GM03348 (cell line): Measurements from ENCODE around the gene NUDC.
"Not testable (repeated sequence)": the region's sequence is repeated elsewhere in the genome, so short reads cannot be mapped to it uniquely, and the experiment has no call there.

ENCODE experiments used
- DNase-seq: peaks from one replicate; pipeline ENCODE4 v3.0.0; 2012; ENCODE audit warnings: low spot score

Gene NUDC

DNA sequence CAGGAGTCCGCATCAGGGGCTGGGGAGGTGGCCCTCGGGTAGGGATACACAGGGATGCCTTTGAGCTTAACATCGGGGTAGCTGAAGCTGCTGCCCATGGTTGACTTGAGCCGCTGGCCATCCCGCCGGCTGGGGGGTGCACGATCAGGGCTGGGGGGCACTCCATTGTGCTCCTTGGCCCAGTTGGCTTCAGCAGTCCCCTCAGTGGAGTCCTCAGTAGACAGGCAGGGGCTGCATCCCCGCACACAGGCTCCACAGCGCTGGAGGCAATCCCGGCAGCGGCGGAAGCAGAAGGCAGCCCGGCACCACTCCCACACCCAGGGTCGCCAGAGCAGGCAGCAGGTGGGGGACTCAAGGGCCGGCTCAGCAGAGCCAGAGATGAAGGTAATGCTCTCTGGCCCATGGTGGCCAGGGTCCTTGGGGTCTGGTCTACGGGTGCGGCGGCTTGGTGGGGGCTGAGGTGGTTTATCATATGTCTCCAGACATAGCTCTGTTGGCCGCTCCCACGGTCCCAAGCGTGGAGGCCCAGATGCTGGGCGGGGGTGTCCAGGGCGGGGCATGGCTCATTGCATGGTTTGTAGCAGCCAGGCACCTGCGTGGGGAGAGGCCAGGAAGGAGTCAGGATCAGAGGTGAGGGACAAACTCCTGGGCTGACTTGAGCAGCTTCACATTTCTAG lies 30.4 kb downstream of the NUDC start:
- no peak for DNase-seq

DNA sequence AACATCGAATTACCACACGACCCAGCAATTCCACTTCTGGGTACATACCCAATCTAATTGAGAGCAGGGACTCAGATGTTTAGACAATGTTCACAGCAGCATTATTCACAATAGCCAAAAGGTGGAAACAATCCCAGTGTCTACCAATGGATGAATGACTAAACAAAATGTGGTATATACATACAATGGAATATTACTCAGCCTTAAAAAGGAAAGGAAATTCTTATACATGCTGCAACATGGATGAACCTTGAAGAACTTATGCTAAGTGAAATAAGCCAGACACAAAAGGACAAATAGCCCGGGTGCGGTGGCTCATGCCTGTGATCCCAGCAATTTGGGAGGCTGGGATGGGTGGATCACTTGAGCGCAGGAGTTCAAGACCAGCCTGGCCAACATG lies 31.8 kb downstream of the NUDC start:
- DNase-seq, result no peak

DNA sequence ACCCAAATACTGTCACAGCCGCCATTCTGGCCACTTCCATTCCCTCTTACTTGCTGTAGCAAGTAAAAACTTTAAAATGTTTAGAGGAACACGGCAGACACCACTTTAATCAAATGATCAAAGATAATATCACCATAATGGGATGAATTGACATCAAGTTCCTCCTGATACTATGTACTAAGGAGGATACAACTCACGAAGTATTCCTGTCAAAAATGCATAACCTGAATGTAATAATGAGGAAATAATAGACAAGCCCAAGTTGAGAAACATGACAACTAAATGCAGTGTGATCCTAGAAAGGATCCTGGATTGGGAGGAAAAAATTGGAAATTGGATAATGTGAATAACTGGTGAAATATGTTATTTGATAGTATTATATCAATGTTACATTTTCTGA lies 34.8 kb downstream of the NUDC start:
- DNase-seq, result no peak

DNA sequence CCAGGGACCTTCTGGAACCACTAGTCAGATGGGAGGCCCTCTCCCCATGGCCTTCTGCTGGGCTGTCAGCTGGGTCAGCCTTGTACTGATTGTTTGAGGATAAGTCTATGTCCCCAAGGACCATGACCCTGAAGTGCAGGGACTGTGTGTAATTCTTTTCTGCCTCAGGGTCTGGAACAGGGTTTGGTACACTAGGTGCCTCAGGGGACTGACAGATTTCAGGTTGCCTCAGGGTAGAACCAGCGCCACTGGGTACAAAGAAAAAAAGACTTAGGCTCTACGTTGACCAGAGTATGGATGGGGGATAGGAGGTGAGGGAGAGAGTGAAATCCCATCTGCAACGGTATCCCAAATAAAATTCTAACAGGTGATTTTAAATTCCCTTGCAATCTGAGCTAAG lies 35.8 kb downstream of the NUDC start:
- no peak for DNase-seq

DNA sequence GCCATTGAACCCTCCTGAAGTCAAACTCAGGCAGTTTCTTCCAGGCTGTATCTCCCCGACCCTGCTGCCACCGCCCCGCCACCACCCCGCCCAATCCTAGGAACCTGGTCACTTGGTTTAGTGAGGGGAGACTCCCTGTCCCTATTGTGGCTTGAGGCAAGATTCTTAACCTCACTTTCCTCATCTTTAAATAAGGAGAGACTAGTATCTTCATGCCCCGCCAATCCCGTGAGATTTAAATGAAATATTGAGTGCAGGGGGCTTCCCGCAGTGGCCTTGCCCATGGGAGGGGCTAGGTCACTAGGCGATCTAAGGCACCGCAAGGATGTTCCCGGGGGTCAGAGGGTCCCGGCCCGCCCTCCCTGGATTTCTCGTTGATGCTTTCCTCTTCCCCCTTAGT lies 37.7 kb downstream of the NUDC start:
- no peak for DNase-seq

DNA sequence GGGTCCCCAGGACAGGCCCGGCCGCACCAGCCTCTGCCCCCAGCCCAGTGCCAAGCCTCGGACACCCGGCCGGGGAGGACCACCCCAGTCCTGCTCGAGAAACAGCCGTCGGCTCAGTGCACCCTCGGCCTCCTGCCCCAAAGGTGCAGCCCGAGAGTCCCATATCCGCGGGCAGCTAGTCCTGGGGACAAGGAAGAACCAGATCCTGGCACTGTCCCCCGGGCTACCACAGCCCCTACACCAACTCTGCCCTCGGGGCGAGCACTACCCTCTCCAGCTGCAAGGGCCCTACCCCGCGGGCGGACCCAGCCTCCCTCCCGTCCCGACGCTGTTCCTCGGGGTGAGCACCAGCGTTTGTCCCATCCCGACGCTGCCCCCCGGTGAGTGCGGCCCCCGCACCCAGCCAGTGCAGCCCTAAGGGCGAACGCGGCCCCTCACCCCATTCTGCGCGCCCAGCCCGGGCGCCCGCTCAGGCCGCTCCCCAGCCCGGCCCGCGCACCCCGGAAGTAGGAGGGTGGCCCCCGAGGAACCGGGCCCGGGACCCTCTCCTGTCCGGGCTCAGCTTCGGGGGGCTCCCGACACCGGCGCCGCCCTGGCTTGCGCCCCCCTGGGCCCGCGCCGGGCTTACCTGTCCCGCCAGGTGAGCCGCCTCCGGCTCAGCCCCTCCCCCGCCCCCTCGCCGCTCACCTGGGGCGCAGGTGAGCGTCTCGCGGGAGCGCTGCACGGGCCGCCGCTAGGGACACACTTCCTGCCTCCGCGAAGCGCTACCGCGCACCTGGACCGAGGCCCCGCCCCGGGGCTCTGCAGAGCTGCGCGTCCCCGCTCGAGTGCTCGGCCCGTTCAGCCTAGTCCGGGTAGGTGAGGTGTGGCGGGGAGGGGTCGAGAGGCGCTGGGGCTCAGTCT lies 38.4 kb downstream of the NUDC start, which contains the start of gene KDF1:
KDF1 (minus strand) TSS at position 747 of the 903 bp plus-strand sequence. CDS start 8,088 bp downstream, outside the sequence.
- no peak for DNase-seq

DNA sequence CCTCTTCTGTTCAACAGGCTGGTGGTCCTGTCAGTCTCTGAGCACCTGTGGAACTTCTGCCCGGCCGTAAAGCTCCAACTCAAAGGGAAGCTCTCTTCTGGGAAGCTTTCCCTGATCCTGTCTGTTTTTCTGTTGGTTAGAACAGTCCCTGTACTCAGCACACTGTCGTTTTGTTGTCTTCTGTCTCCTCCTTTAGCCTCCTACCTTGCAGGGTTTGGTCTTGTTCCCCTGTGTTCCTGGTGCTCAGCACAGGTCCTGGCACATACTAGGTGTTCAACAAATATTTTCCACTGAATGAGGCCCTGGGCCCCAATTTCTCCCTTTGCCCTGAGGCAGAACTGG lies 39.1 kb downstream of the NUDC start:
- no peak for DNase-seq

DNA sequence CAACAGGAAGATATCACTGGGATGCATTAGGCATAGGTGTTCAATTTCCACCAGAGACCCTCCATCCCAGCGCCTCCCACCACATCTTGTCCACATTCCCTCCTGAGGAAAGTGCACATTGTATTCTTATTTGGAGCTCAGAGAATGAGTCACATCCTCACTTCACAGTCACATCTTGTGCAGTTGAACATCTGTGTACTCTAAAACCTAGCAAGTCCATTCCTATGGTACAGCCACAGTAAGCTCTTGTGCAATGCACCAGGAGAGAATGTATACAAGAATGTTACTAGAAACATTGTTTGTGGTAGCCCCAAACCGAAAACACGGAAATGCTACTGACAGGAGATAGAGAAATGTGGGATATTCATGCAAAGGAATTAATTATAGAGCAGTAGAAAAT lies 40.3 kb downstream of the NUDC start:
- peak; percentile 84 for DNase-seq

DNA sequence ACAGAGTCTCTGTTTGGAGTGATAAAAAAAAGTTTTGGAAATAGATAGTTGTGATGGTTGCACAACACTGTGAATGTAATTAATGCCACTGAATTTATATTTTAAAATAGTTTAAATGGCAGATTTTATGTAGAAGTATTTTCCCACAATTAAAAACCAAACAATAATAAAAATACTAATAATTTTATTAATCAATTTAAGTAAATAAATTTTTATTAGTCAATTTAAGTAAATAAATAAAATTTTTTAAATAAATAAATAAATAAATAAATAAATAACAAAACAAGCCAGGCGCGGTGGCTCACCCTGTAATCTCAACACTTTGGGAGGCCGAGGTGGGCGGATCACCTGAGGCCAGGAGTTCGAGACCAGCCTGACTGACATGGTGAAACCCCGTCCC lies 43.7 kb downstream of the NUDC start:
- no peak for DNase-seq

DNA sequence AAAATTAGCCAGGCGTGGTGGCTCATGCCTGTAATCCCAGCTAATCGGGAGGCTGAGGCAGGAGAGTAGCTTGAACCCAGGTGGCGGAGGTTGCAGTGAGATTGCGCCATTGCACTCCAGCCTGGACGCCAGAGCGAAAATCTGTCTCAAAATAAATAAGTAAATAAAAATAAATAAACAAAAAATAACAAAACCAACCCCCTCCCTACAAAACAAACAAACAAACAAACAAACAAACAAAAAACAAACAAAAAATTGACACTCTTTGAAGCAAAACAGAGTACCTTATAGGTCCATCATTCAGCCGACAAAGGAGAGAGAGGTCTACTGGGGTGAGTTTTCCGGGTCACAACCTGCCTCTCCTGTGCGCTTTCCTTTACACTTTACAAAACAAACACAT lies 44.1 kb downstream of the NUDC start:
- no peak for DNase-seq

DNA sequence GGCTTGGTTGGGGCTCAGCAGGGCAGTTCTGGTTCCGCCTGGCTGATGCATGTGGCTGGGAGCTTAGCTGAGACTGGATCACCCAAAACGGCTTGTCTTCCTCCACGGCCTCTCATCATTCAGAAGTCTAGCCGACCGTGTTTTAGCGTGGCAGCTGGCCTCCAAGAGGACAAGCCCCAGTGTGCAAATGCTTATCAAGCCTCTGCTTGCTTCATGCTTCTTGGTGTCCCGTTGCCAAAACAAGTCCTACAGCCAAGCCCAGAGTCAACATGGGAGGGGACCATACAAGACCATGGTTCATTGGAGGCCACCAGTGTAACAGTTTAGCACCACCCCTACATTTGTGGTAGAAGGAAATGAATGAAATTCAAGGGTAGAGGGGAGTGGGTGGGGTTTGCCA lies 49.3 kb downstream of the NUDC start:
- no peak for DNase-seq

DNA sequence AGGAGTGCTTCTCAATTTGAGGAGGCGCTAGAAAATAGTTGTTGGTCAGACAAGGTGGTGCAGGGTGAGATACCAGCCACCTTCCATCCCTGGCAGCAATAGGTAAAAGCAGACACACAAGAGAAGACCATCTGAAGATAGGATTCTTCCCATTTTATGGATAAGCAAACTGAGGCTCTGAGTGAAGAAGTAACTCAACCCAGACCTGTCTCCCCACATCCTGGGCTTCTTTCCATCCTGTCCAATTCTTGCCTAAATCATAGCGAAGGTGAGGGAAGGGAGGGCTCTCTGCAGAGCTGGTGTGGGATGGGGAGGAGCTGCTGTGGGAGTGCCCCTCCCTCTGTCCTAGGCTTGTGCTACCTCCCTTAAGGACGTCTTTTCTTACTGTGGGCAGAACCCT lies 50.0 kb downstream of the NUDC start:
- DNase-seq, result no peak

DNA sequence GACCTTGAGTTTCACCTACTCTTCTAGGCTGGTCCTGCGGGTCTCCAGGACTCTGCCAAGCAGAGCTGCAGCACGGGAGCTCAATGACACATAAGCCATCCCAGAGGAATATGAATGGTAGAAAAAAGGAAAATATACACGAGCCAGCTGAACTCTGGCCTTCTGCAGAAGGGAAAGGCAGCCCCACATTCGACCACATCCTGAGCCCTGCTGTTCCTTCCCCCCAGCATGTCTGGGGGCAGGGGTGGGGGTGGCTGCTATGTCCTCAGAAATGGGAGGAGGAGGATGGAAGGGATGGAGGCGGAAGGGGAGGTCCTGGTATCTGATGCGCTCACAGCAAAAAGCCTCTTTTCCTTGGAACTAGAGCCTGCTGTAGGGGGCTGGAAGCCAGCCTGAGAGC lies 50.8 kb downstream of the NUDC start:
- no peak for DNase-seq

DNA sequence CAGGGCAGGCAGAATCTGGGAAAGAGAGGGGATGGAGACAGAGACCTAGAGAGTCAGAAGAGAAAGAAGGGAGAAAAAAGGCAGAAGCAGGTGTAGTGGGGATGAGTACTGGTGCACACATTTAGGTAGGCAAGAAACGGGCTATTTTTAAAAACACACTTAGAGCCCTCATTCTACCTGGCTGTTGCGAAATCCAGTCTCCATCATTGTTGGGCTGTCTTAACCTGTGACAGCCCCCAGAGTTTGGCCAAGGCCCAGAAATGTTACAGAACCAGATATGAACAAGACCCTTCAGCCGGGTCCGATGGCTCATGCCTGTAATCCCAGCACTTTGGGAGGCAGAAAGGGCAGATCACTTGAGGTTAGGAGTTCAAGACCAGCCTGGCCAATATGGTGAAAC lies 51.3 kb downstream of the NUDC start:
- no peak for DNase-seq

DNA sequence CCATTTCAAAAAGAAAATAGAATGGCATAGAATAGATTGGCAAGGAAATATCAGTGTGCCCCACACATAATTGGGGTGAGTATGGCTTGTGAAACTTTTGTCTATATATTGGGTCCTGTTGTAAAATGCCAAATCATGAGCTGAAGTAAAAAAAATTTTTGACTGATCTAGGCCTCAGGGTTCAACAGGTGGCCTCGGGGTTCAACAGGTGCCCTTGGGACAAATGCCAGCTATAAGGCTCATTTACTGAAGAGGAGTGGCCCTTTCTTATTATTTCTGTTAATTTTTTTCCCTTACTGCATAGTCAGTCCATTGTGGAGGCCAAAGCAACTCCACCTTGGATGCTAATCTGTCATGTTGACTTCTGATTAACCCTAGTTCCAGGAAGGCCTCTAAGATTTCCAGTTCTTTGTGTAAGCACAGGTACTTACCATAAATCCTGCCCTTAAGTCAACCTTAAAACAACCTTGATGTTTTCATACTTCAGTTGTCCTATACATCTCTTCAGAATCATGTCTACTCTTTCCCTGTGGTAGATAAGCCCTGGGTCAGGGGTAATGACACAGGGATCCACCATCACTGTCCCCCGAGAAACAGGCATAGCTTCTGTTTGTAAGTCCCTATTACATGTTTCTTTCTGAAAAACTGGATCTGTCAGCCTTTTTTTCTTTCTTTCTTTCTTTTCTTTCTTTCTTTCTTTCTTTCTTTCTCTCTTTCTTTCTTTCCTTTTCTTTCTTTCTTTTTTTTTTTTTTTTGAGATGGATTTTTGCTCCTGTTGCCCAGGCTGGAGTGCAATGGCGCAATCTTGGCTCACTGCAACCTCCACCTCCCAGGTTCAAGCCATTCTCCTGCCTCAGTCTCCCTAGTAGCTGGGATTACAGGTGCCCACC lies 55.3 kb downstream of the NUDC start:
- DNase-seq, result no peak

DNA sequence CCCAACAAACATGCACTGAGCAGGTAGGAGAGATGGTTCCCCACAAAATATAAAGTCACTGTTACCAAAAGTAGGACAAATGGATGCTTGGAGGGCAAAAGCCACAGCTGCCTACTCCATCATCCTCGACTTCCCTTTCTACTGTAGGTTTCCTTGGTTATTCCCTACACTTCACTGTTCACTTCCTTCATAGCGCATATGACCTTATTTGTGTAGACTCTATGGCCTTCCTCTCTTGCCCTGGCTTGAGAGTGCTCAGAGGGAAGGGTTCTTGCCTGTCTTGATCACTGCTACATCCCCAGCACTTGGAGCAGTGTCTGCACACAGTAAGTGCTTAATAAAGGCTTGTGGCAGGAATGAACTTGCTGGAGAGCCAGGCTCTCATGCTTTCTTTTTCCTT lies 57.4 kb downstream of the NUDC start:
- DNase-seq, result no peak

DNA sequence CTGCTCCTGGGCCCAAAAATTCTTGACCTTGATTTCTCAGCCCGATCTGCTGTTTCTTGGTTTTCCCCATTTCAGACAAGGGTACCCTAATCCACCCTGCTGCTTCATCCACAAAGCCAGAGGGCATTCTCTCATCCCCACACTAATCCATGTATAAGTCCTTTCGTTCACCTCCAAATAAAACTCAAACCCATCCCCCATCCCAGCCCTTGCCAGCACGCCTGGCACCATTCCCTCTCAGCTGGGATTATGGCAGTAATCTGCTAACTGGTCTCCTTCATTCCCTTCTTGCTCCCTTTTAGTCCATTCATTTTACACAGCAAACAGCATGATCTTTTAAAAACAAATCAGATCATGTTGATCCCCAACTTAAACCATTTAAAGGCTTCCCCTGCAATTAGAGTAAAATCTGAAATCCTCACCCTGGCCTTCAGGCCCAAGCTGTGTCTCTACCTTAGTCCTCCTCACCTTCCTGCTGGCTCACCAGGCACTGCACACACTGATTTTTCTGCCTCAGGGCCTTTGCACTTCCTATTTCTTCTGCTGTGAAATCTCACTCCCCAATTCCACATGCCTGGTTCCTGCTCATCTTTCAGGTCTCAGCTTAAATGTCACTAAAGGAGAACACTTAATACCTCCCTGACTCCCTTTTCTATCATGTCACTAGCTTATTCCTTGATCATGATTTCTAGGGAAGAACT lies 59.8 kb downstream of the NUDC start:
- no peak for DNase-seq

DNA sequence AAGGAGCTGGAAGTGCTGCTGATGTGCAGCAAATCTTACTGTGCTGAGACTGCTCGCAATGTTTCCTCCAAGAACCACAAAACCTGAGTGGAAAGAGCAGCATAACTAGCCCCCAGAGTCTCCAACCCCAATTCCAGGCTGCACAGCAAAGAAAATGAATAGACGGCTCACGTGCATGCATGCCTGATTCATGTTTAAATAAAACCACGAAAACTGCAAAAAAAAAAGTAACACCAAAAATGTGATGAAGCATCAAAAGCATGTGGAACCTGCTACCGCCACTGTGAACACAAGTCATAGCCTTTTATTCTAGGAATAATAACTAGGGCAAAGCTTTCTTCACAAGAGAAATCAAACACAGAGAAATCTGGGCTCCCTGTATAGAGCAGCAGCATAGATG lies 62.3 kb downstream of the NUDC start:
- DNase-seq, result no peak

DNA sequence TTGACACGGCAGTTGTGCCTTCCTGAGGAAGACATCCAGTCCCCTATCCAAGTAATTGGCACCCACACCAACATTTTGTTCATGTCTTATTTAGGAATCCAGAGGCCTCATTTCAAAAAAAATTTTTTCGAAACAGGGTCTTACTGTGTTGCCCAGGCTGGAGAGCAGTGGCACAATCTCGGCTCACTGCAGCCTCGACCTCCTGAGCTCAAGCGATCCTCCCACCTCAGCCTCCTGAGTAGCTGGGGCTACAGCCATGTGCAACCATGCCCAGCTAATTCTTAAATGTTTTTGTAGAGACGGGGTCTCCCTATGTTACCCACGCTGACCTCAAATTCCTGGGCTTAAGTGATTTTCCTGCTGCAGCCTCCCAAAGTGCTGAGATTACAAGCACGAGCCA lies 62.7 kb downstream of the NUDC start:
- DNase-seq, result no peak

DNA sequence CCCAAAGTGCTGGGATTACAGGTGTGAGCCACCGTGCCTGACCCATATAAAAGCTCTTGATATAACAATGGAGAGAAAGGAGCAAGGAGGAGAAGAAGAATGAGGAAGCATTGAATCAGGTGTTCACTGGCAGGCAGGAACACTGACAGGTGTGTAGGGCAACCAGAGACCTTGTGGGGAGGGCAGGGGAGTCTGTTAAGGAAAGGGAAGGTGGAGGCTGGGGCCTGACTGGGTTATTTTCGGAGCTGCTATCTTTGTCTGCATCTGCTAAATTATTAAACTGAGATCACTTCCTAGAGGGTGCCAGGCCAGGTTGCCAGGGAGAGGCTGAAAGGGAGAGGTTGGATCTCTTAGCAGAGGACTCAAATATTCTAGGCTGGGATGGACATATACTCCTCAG lies 65.1 kb downstream of the NUDC start:
- no peak for DNase-seq

DNA sequence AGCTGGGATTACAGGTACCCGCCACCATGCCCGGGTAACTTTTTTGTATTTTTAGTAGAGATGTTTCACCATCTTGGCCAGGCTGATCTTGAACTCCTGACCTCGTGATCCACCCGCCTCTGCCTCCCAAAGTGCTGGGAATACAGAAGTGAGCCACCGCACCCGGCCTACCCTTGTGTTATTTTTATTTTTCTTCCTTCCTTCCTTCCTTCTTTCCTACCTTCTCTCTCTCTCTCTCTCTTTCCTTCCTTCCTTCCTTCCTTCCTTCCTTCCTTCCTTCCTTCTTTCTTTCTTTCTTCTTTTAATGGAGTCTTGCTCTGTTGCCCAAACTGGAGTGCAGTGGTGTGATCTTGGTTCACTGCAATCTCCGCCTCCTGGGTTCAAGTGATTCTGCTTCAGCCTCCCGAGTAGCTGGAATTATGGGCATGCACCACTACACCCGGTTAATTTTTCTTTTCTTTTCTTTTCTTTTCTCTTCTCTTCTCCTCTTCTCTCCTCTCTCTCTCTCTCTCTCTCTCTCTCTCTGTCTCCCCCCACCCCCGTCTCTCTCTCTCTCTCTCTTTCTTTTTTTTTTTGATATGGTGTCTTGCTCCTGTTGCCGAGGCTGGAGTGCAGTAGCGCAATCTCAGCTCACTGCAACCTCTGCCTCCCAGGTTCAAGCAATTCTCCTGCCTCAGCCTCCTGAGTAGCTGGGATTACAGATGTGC lies 68.0 kb downstream of the NUDC start:
- DNase-seq, result not testable (repeated sequence)
